Measurements from ENCODE around the gene AP5B1.
"Not testable (repeated sequence)": the region's sequence is repeated elsewhere in the genome, so short reads cannot be mapped to it uniquely, and the experiment has no call there.

The AP5B1 gene

DNA sequence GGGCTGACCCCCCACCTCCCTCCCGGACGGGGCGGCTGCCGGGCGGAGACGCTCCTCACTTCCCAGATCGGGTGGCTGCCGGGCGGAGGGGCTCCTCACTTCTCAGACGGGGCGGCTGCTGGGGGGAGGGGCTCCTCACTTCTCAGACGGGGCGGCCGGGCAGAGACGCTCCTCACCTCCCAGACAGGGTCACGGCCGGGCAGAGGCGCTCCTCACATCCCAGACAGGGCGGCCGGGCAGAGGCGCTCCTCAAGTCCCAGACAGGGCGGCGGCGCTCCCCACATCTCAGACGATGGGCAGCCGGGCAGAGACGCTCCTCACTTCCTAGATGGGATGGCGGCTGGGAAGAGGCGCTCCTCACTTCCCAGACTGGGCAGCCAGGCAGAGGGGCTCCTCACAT lies 18.0 kb downstream of the AP5B1 start:
- DNase-seq = not testable (repeated sequence)

DNA sequence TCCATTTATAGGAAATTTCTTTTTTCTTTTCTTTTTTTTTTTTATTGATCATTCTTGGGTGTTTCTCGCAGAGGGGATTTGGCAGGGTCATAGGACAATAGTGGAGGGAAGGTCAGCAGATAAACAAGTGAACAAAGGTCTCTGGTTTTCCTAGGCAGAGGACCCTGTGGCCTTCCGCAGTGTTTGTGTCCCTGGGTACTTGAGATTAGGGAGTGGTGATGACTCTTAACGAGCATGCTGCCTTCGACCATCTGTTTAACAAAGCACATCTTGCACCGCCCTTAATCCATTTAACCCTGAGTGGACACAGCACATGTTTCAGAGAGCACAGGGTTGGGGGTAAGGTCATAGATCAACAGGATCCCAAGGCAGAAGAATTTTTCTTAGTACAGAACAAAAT lies 18.6 kb downstream of the AP5B1 start:
- DNase-seq = not testable (repeated sequence)

DNA sequence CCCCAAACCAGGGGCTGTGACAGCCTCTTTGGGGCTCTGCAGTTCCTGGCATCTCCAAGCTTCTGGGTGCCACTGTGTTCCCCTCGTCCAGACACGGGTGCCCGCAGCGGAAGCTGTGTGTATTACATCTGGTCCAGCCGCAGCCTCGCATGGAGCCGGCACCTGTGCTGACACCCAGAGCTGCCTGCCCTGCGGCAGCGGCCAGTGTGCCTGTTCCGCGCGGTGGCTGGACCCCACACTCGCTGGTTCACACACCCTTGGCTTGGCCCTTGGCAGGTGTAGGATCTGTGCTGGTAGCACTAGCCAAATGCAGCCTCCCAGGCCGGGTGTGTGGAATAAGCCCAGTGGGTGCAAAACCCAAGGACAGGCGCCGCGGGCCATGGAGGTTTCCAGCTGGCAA lies 35.7 kb downstream of the AP5B1 start:
- DNase-seq = no peak

DNA sequence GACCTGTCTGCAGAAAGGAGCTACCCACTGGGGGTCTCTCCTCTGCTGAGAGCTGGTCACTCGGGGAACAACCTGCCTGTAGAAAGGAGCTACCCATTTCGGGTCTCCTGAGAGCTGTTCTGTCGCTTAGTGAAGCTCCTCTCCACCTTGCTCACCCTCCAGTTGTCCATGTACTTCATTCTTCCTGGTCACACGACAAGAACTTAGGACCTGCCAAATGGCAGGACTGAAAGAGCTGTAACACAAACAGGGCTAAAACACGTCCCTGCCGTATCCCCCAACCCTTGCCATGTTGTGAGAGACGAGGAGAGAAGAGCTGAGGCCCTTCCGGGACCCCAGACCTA lies 36.1 kb downstream of the AP5B1 start:
- DNase-seq = no peak

DNA sequence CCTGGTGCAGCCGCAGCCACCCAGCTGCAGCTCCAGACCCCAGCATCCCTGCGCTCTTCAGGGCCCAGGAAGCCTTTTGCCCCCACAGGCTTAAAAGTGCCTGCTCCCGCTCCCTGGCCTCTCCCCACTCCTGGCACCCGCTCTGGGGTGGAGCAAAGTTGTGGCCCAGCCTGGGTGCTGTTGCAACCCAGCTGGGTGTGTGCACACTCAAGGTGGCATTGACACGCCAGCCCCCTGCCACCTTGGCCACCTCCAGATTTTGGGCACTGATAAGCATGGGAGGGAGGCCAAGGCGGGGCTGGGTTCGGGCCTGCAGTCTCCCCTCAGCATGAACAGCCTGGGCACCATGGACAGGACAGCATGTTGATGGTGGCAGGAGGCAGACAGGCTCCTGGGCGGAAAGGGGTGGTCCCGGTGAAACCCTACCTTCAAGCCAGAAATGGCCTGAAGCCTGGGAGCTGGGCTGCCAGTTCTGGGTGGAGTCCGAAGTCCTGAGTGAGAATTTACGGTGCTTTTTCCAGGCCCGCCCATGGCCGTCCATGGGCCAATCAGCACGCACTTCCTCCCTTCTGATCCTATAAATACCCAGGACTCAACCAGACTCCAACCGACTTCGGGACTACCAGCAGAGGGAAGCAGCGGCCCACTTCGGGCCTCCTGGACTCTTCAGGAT lies 36.6 kb downstream of the AP5B1 start:
- DNase-seq = peak; percentile 23 to 35

DNA sequence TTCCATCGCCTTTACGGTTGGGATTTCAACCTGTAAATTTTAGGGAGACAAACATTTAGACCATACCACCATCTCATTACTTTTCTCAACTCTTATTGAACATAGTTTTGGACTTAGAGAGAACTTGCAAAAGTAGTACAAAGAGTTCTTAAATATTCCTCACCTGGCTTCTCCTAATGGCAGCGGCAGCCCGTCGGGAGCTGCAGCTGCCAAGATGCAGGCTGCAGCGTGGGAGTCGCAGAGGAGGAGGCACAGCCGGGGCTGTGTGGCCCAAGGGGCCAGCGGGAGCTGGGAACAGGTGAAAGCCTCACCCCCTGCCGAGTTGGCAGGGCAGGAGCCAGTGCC lies 37.1 kb downstream of the AP5B1 start:
- no peak for DNase-seq

DNA sequence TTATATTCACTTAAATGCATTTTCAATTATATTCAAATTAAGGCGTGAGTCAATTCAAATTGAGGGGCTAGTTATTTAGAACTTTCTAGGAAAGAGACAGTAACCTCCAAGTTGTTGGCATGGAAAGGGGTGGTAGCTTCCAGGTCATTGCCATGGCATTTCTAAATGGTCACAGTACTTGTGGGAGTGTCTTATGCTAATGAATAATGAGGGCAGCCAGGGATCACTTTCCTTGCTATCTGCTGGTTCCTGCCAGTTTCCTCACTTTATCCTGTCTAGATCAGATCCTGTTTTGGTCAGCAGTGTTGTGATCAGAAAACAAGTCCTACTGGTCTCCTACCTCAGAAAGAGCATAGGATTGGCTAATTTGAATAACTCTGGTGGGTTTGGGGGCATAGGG lies 38.4 kb downstream of the AP5B1 start:
- no peak for DNase-seq

DNA sequence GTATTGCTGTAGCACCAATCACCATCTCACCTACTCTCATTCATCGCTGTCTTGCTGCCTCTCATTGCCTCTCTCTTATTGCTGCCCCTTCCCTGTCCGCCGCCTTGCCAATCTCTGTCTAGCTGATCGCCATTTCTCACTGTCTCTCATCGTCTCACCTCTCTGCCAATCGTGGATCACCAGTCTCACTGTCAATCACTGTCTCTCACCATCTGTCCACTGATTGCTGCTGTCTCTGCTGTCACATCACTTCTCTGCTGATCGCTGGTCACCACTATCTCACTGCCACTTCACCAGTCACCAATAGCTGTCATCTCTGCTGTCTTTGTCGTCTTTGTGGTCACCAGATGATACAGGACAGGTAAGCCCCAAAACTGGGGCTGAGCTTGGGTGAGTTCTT lies 39.6 kb downstream of the AP5B1 start:
- DNase-seq = no peak

DNA sequence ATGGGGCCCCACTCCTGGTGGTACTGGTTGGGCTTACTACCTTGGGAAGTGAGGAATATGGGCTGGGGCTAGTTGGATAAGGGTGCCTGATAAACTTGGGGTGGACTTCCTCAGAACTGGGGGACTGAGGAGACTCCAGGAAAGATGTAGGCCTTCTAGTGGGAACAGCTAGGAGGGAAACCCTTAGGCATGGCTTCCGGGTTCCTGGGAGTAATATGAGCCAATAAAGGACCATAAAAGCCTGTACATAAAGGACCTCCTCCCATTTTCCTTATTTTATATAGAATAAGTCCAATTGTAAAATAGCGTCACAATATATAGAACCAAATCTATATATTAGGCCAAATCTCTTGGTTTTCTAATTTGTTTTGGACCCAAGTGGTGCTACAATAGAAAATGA lies 41.8 kb downstream of the AP5B1 start:
- no peak for DNase-seq

DNA sequence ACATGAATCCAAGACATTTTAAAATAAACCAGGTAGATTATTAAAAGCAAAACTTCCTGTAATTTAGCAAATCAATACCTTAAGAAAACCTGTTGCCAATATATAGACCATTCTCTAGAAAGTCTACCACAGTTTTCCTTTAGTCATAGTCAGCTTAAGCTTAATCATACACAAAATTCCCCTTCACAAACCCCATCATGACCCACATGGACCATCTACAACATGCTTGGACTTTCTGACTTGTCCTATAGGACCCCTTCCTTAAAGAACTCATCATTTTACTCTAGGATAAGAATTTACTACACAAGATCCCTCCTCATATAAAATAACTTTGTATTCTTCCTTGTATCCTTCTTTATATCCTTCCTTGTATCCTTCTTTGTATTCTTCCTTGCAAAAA lies 44.0 kb downstream of the AP5B1 start:
- no peak for DNase-seq

DNA sequence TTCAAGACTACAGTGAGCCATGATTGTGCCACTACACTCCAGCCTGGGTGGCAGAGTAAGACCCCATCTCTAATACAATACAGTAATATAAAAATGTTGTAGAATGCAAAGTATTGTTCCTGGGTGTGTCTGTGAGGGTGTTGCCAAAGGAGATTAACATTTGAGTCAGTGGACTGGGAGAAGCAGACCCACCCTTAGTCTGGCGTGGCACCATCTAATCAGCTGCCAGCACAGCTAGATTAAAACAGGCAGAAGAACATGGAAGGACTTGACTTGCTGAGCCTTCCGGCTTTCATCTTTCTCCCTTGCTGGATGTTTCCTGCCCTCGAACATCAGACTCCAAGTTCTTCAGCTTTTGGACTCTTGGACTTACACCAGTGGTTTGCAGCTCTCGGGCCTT lies 45.7 kb downstream of the AP5B1 start:
- not testable (repeated sequence) for DNase-seq

DNA sequence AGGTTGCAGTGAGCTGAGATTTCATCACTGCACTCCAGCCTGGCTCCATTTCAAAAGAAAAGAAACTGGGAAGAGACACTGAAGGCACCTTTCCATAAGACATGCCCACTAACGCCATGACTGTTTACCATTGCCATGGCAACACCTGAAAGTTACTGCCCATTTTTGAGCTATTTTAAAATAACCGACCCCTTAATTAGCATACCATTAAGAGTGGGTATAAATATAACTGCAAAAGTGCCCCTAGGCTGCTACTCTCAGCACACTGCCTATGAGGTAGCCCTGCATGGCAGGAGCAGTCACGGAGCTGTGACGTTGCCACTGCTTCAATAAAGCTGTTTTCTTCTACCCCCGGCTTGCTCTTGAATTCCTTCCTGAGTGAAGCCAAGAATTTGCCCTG lies 50.3 kb downstream of the AP5B1 start:
- DNase-seq = no peak

DNA sequence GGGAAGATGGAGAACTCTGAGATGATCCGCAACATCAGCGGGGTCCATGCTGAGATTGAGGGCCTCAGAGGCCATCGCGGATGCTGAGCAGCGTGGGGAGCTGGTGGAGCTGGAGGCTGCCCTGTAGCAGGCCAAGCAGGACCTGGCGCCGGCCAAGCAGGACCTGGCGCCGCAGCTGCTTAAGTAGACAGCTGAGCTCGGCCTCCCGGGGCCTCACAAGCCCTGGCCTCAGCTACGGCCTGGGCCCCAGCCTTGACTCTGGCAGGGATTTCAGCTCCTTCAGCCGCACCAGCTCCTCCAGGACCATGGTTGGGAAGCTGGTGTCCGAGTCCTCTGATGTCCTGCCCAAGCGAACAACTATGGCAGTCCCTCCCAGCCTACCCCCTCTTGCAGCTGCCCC lies 52.9 kb downstream of the AP5B1 start:
- no peak for DNase-seq

DNA sequence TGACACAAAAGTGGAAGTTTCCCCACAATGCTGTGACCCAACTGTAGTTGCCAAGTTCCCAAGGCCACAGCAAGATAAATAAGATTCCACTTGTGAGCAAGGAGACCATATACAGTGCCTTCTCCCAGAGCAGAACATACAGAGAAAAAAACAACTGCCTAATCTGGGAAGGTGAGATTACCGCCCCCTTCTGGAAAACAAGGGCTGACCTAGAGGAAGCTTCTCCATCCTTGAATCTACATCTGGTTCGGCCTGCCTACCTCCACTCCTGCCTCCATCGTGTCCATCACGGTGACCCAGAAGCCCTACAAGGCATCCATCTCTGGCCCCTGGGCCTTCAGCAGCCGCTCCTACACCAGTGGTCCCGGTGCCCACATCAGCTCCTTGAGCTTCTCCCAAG lies 54.1 kb downstream of the AP5B1 start:
- no peak for DNase-seq
